HepG2 (cell line): ENCODE results near the gene CTNNA3. TPM values are rescaled to one million over a fixed set of nuclear protein-coding genes. Genes with fewer than 3 reads are reported as not detected.

Experiments used
- ATAC-seq: fragments of 200-7000 bp; cut with Tn5 transposase; 3 replicates; pipeline ENCODE4 v1.9.1; 2020; ENCODE audit warnings: mild to moderate bottlenecking, moderate library complexity
- BruUV-seq: library from RNA; stranded (reverse); fragments of 400-500 nt; replicated peaks from 2 replicates; lab custom pipeline; 2021; lab: Mats Ljungman, UMichigan
- CTCF ChIA-PET: fragments of 300-600 bp; formaldehyde crosslinking; extraction: SDS; loops from one replicate; lab custom pipeline; 2021; ENCODE audit warnings: low total read pairs, inconsistent platforms, low intra/inter-chr PET ratio; lab: Yijun Ruan, JAX
- POLR2A ChIA-PET: fragments of 350-600 bp; sonication (Branson Sonifier 250); formaldehyde crosslinking; loops from one replicate; lab custom pipeline; 2020; ENCODE audit warnings: antibody characterized with exemption, inconsistent platforms; lab: Yijun Ruan, JAX
- DNase-seq: peaks from one replicate; pipeline ENCODE4 v3.0.0-alpha.2; 2015; ENCODE audit warnings: low spot score
- FAIRE-seq: peaks from 3 replicates; lab custom pipeline; 2011; peaks lifted over from hg19 to GRCh38; lab: Jason Lieb, UNC
- H2AFZ ChIP-seq: one replicate; pipeline ENCODE4 v1.6.1; 2011; ENCODE audit warnings: low read length, inconsistent platforms
- H3K27ac ChIP-seq: fragments of 300-600 bp; 3 replicates; pipeline ENCODE4 v1.8.0; 2011; ENCODE audit warnings: mixed run types, mild to moderate bottlenecking, mixed read lengths, low read length, inconsistent platforms; ENCODE audit not compliant: insufficient read depth; ENCODE audit errors: extremely low read length
- H3K27me3 ChIP-seq, 2 experiments: fragments of 200-600 bp in 1 of 2; 2 replicates in 1 of 2; 3 replicates in 1 of 2; pipeline versions ENCODE4 v1.6.0 to v1.8.0; 2011; ENCODE audit warnings: low read length in 2 of 2, mild to moderate bottlenecking in 2 of 2, moderate library complexity in 2 of 2, inconsistent platforms in 1 of 2; ENCODE audit not compliant: insufficient read depth in 2 of 2, control insufficient read depth in 1 of 2
- H3K36me3 ChIP-seq, 2 experiments: fragments of 200-600 bp in 1 of 2; replicated peaks in 1 of 2; 2 replicates in 1 of 2; 3 replicates in 1 of 2; pipeline versions ENCODE4 v1.5.1 to v1.8.0; 2011; ENCODE audit warnings: low read length in 2 of 2, inconsistent platforms in 1 of 2; ENCODE audit not compliant: insufficient read depth in 2 of 2, control insufficient read depth in 1 of 2
- H3K4me1 ChIP-seq: 2 replicates; pipeline ENCODE4 v1.5.1; 2012; ENCODE audit warnings: low read length, inconsistent platforms; ENCODE audit not compliant: insufficient read depth
- H3K4me2 ChIP-seq: 2 replicates; pipeline ENCODE4 v1.6.0; 2011; ENCODE audit warnings: low read depth, low read length, inconsistent platforms
- H3K4me3 ChIP-seq, 3 experiments: fragments of 200-600 bp in 1 of 3; sonication (generic), shearing (Covaris generic) in 1 of 3; replicated peaks in 1 of 3; 2 replicates each; pipeline ENCODE4 v1.5.1; 2011 to 2016; ENCODE audit warnings: low read length in 3 of 3, inconsistent platforms in 2 of 3, low read depth in 2 of 3, mild to moderate bottlenecking in 2 of 3, control low read depth in 1 of 3, mixed read lengths in 1 of 3; ENCODE audit not compliant: insufficient read depth in 1 of 3
- H3K79me2 ChIP-seq: one replicate; pipeline ENCODE4 v1.6.1; 2011; ENCODE audit warnings: low read length, inconsistent platforms; ENCODE audit not compliant: insufficient read depth
- H3K9ac ChIP-seq: 2 replicates; pipeline ENCODE4 v1.6.0; 2011; ENCODE audit warnings: mild to moderate bottlenecking, low read depth, low read length, inconsistent platforms; ENCODE audit not compliant: insufficient read depth
- H3K9me3 ChIP-seq: 2 replicates; pipeline ENCODE4 v1.5.1; 2012; ENCODE audit warnings: mild to moderate bottlenecking, low read length
- H4K20me1 ChIP-seq: 2 replicates; pipeline ENCODE4 v1.6.0; 2011; ENCODE audit warnings: inconsistent platforms, mild to moderate bottlenecking, low read length, moderate library complexity; ENCODE audit not compliant: insufficient read depth
- CC2D1A ChIP-seq: sonication (generic); formaldehyde crosslinking; IDR thresholded peaks from 2 replicates; pipeline ENCODE4 v1.8.1; 2023; ENCODE audit warnings: mild to moderate bottlenecking, missing genetic modification reagents
- DNMT1 ChIP-seq: sonication (generic); formaldehyde crosslinking; IDR thresholded peaks from 2 replicates; pipeline ENCODE4 v1.5.1; 2020; ENCODE audit warnings: mild to moderate bottlenecking, missing genetic modification reagents
- FOXM1 ChIP-seq: sonication (generic); formaldehyde crosslinking; IDR thresholded peaks from 2 replicates; pipeline ENCODE4 v1.5.0; 2020; ENCODE audit warnings: missing genetic modification reagents
- NFKB2 ChIP-seq: sonication (generic); formaldehyde crosslinking; IDR thresholded peaks from 2 replicates; pipeline ENCODE4 v1.4.0; 2020; ENCODE audit warnings: missing genetic modification reagents, borderline replicate concordance
- ZNF10 ChIP-seq: sonication (generic); formaldehyde crosslinking; IDR thresholded peaks from 2 replicates; pipeline ENCODE4 v1.4.0; 2020; ENCODE audit warnings: mild to moderate bottlenecking, low read depth, missing genetic modification reagents, borderline replicate concordance
- ZNF614 ChIP-seq: IDR thresholded peaks from 2 replicates; pipeline ENCODE4 v1.6.1; 2018; ENCODE audit warnings: missing biosample characterization, missing genetic modification reagents, inconsistent platforms, borderline replicate concordance
- ZNF781 ChIP-seq: sonication (generic); formaldehyde crosslinking; IDR thresholded peaks from 2 replicates; pipeline ENCODE4 v1.5.1; 2020; ENCODE audit warnings: borderline replicate concordance, mild to moderate bottlenecking, missing genetic modification reagents; ENCODE audit errors: not compliant biosample characterization
- WGBS: methylation state at CpG from one replicate; pipeline ENCODE4 v1.1.6; 2017; ENCODE audit warnings: low lambda C conversion rate; 5-methylcytosine and 5-hydroxymethylcytosine counted together
- in situ Hi-C: cut with HindIII; loops from 2 replicates; pipeline ENCODE4 v1.10.0; 2017; ENCODE audit warnings: low pct_unique_long_range_greater_than_20kb; ENCODE audit not compliant: extremely low pct_ligation_motif_present
- intact Hi-C: fragments of 100-400 bp; cut with micrococcal nuclease; formaldehyde crosslinking; loops from one replicate; pipeline ENCODE4 v1.10.0; 2022; ENCODE audit not compliant: unreplicated experiment
- polyA plus RNA-seq, 8 experiments: library from polyadenylated mRNA; depleted of rRNA in 3 of 8; stranded (reverse) in 7 of 8; unstranded in 1 of 8; fragments of >200 nt; fragmentation: Illumina TruSeq in 4 of 8; extraction: Trizol in 4 of 8; gene quantifications; 2 replicates each; pipeline versions ENCODE4 v1.2.1 to v1.2.3, GENCODE V29; 2011 to 2016; ENCODE audit warnings: low read depth in 4 of 8, missing spikeins in 1 of 8, mixed read lengths in 1 of 8; ENCODE audit not compliant: insufficient read depth in 1 of 8
- total RNA-seq, 5 experiments: library from RNA; depleted of rRNA; stranded (reverse); fragments of >200 nt; fragmentation: Illumina TruSeq; extraction: Trizol; gene quantifications; 2 replicates each; pipeline ENCODE4 v1.2.3, GENCODE V29; 2016; ENCODE audit warnings: low read depth in 1 of 5
- TF ChIP-seq, protein P1 (sequence below), 2 experiments: sonication (generic) in 1 of 2; formaldehyde crosslinking in 1 of 2; IDR thresholded peaks; 2 replicates each; pipeline versions ENCODE4 v1.5.1 to v1.6.1; 2011 to 2020; ENCODE audit warnings: borderline replicate concordance in 1 of 2, low read depth in 1 of 2, low read length in 1 of 2, mild to moderate bottlenecking in 1 of 2, missing genetic modification reagents in 1 of 2, moderate library complexity in 1 of 2
- TF ChIP-seq, protein P2 (sequence below): sonication (generic); formaldehyde crosslinking; IDR thresholded peaks from 2 replicates; pipeline ENCODE4 v1.5.1; 2020; ENCODE audit warnings: mild to moderate bottlenecking, missing genetic modification reagents, borderline replicate concordance

CTNNA3 gene
- total and polyA plus RNA-seq, 2 of the 13 experiments (the other 11 are each of a cell fraction or from before 2014, with no cell fraction given) = not detected

DNA sequence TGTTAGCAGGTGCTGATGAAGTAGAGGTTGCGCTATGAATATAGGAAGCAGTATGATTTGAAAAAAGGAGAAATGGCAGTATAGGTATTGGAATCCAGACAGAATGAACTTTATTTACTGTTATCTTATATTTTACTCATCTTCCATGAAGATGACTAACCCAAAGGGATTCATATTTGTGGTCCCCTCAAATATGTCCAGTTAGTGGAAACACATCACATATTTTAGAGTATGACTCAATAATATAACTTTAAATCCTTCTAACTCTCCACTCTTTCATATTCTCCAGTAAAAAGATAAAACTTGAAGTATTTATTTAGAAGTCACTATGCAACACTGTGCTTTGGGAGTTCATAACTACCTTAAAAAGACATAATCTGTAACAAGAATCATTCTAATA, 1056.6 kb downstream of the CTNNA3 start (continued):
- TF ChIP-seq ZNF614 (no peak), CC2D1A (CRISPR knock-in tag) (no peak), DNMT1 (CRISPR knock-in tag) (no peak), ZNF781 (CRISPR knock-in tag) (no peak), NFKB2 (CRISPR knock-in tag) (no peak)
- TF ChIP-seq, protein P1, sequence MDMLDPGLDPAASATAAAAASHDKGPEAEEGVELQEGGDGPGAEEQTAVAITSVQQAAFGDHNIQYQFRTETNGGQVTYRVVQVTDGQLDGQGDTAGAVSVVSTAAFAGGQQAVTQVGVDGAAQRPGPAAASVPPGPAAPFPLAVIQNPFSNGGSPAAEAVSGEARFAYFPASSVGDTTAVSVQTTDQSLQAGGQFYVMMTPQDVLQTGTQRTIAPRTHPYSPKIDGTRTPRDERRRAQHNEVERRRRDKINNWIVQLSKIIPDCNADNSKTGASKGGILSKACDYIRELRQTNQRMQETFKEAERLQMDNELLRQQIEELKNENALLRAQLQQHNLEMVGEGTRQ (IDR thresholded peaks at IDR 0.05; ENCODE audit: low read depth, low read length) = no peak
- TF ChIP-seq, protein P1 (CRISPR knock-in tag; IDR thresholded peaks at IDR 0.05; ENCODE audit: borderline replicate concordance) = no peak
- TF ChIP-seq, all 625 proteins: peak for 0

DNA sequence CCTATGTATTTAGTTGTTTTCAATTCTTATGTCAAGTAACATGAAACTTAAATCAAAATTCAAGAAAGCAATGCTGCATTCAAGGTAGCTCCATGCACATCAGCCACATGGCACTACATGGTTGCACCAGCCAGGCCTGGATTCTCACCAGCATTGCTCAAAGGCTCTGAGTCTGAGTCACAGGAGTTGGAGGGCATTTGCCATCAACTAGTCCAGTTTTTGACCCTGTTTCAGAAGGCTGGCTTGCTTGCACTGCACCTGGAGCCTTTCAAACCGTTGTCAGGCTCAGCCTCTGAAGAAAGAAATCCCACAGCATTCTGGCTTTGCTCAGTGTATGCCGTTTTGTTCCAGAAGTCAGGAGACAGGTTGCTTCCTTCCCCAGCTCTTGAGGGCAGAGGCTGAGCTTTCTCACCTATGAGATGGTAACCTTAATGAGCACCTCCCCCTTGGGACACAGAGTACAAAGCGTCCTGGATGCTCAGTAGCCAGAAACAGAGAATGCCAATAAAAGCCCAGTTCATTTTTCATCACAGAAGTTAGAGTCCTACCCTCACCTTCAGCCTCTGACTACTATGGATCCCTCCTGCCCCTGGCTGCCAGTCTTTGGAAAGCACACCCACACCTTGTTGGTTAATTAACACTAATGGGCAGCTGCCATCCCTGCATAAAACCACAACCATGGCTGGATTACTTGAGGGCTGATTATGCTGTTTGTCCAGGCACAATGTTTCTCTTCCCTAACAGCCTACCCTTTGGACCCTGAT, 1058.5 kb downstream of the CTNNA3 start:
- ATAC-seq = no peak

More for the DNA sequence above, 1058.5 kb downstream of the CTNNA3 start:
- H3K27me3 ChIP-seq = no peaks in the 10 kb centered on the region; a peak in 1 of 5 replicates
- POLR2A ChIA-PET = no interaction called here
- TF ChIP-seq, protein P2, sequence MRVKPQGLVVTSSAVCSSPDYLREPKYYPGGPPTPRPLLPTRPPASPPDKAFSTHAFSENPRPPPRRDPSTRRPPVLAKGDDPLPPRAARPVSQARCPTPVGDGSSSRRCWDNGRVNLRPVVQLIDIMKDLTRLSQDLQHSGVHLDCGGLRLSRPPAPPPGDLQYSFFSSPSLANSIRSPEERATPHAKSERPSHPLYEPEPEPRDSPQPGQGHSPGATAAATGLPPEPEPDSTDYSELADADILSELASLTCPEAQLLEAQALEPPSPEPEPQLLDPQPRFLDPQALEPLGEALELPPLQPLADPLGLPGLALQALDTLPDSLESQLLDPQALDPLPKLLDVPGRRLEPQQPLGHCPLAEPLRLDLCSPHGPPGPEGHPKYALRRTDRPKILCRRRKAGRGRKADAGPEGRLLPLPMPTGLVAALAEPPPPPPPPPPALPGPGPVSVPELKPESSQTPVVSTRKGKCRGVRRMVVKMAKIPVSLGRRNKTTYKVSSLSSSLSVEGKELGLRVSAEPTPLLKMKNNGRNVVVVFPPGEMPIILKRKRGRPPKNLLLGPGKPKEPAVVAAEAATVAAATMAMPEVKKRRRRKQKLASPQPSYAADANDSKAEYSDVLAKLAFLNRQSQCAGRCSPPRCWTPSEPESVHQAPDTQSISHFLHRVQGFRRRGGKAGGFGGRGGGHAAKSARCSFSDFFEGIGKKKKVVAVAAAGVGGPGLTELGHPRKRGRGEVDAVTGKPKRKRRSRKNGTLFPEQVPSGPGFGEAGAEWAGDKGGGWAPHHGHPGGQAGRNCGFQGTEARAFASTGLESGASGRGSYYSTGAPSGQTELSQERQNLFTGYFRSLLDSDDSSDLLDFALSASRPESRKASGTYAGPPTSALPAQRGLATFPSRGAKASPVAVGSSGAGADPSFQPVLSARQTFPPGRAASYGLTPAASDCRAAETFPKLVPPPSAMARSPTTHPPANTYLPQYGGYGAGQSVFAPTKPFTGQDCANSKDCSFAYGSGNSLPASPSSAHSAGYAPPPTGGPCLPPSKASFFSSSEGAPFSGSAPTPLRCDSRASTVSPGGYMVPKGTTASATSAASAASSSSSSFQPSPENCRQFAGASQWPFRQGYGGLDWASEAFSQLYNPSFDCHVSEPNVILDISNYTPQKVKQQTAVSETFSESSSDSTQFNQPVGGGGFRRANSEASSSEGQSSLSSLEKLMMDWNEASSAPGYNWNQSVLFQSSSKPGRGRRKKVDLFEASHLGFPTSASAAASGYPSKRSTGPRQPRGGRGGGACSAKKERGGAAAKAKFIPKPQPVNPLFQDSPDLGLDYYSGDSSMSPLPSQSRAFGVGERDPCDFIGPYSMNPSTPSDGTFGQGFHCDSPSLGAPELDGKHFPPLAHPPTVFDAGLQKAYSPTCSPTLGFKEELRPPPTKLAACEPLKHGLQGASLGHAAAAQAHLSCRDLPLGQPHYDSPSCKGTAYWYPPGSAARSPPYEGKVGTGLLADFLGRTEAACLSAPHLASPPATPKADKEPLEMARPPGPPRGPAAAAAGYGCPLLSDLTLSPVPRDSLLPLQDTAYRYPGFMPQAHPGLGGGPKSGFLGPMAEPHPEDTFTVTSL = no peak
- TF ChIP-seq FOXM1 (CRISPR knock-in tag) (no peak), ZNF10 (no peak)
- WGBS = 0% methylated on average over 3 of the region's 3 CpGs
- DNase-seq = no peak
- FAIRE-seq = no peak
- H3K9me3 ChIP-seq = no peaks in the 10 kb centered on the region
- in situ Hi-C loops = no loop called here
- no peak overlapping the region for H3K27ac ChIP-seq
- no peak overlapping the region for H3K4me3 ChIP-seq
- BruUV-seq = no TSS peak
- no peak overlapping the region for H2AFZ ChIP-seq
- no peaks in the 10 kb centered on the region for H3K36me3 ChIP-seq
- CTCF ChIA-PET = no interaction called here
- intact Hi-C loops = no loop called here
- H3K79me2 ChIP-seq = no peaks in the 10 kb centered on the region
- H3K4me2 ChIP-seq = no peak overlapping the region
- H3K9ac ChIP-seq = no peak overlapping the region
- no peaks in the 10 kb centered on the region for H3K4me1 ChIP-seq
- no peaks in the 10 kb centered on the region for H4K20me1 ChIP-seq
